GM18867 (cell line): Measurements from ENCODE around the gene PTPRH.
"Not testable (repeated sequence)": the region's sequence is repeated elsewhere in the genome, so short reads cannot be mapped to it uniquely, and the experiment has no call there.

Source experiments
- ATAC-seq: cut with Tn5 transposase; IDR thresholded peaks from one replicate; pipeline ENCODE4 v1.9.1; 2021; ENCODE audit warnings: mild to moderate bottlenecking, moderate library complexity; ENCODE audit not compliant: unreplicated experiment

PTPRH gene

GRCh38 chr19:55193481-55193880 lies 15.8 kb downstream of the PTPRH start:
- ATAC-seq, result no peak

- ATAC-seq, result no peak
Measured at GRCh38 chr19:55189403-55189835, 19.9 kb downstream of the PTPRH start.

- ATAC-seq, result no peak
Measured at GRCh38 chr19:55188625-55189024, 20.7 kb downstream of the PTPRH start.

DNA sequence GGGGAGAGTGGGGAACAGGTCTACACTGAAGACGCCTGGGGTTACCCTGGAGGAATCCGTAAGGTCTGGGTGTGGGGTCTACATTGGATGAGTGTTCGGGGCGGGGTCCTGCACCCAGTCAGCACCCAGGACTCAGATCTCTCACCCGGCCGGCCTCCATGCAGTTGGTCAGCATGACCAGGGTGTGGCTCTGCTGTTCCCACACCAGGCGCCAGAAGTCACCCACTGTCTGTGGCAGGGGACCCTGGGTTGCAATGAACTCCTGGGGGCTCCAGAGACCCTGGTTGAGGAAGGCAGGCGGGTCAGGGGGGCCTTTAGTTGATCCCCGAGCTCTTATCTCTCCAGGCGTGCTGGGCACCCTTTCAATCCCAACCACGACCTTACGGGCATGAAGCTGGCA lies 23.2 kb downstream of the PTPRH start:
- ATAC-seq, result no peak

GRCh38 chr19:55181740-55182139 lies 27.6 kb downstream of the PTPRH start:
- no peak for ATAC-seq

DNA sequence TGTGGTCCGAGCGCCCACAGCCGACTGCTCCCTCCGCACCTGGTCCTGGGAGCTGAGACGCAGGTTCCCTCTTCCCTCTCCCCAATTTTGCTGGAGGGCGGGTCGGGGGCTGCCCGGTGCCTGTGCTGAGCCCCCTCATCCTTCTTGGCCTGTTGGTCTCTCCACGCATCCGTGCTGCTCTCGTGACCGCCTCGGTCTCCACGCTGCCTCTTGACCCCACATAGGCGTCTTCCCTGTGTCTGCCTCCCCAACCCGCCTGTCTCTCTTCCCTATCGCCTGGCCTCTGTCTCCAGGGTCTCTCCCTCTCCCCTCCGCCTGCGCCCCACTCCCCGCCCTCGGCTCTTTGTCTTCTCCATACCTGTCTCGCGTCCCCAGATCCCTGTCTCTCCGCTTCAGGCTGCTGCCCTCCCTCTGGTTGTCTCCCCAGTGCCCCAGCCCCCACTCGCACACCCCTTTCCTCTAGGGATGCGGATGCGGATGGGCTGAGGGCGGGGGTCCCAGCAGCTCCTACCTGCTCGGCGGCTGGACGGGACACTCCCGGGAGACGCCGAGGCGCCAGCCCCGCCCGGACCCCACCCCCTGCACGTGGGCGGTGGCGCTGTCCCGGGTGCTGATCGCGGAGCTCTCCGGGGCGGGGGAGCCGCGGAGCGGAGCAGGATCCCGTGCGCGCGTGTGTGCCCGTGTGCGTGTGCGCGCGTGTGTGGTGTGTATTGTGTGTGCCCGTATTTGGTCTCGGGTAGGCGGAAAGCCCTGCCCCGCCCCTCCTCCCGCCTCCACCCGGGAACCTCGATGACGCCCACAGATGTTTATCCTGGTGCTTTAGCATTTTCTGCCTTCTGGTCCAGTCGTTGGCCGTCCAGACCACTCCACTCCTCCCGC lies 29.5 kb downstream of the PTPRH start, which contains the start of gene SYT5:
TSS of gene SYT5 (minus strand) at position 684 of the 879 bp plus-strand sequence. CDS start 1,248 bp downstream, outside the sequence.
- no peak for ATAC-seq

GRCh38 chr19:55178781-55179599 lies 30.3 kb downstream of the PTPRH start:
- peak; percentile 76 for ATAC-seq

- ATAC-seq, result no peak
Measured at GRCh38 chr19:55176076-55176475, 33.2 kb downstream of the PTPRH start.

DNA sequence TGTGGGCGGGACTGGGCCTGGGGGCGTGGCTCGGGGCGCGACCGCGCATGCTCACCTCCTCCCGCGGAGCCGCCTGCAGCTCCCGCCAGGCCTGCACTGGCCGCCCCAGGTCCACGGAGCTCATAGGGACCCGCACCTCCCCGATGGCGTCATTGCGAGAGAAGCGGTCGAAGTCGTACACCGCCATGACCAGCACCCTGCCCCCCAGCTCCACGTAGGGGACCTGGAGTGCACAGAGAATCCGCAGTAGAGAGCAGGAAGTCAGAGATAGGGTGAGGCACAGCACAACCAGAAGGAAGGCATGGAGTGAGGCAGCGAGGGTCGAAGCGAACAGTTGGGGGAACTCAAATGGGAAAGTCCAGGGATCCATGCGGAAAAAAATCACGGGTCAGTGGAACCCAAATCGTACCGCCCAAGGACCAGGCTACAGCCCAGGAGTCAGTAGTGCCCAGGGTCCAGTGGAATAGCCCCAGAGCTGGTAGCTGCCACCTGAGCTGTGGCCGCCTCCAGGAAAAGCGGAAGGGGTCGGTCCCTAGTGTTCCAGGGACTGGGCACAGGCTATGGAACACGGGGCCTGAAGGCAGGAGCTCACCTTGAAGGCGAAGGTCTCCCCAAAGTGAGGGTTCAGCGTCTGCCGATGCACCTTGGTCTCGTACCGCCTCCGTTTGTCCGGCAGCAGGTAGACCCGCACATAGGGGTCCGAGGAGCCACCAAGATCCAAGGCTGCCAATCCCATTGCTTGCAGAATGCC lies 34.0 kb downstream of the PTPRH start:
- no peak for ATAC-seq

DNA sequence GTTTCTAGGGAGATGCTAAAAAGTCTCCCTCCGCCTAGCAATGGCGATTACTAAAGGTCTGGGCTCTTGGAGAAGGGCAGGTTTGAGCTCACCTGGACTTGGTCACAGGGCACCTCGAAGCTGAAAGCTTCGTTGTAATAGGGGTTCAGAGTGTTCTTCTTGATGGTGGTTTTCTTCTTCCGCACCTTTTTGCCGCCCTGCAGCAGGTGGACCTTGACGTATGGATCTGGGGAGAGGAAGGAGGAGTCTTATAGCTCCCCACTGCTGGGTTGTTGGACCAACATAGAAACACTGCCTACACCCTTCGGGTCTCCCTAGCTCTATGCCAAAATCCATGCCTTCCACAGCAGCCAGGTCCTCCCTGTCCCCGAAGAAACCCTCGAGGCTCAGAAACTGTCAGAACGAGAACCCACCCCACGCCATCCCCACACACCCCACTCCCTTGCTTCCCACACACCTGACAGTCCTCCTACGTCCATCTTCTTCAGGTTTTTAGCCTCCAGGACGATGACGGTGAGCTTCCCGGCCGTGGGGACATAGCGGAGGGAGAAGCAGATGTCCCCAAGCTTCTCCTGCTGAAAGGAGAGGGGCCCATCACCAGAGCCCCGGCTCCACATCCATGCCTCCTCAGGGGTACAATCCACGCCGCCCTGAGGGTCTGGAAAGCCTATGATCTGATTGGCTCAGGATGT lies 34.7 kb downstream of the PTPRH start:
- no peak for ATAC-seq

- ATAC-seq, result no peak
Measured at GRCh38 chr19:55173714-55174409, 35.4 kb downstream of the PTPRH start.

- ATAC-seq, result no peak
Measured at GRCh38 chr19:55173186-55173713, 36.1 kb downstream of the PTPRH start.

GRCh38 chr19:55172741-55173140 lies 36.6 kb downstream of the PTPRH start:
- no peak for ATAC-seq

- ATAC-seq, result not testable (repeated sequence)
Measured at GRCh38 chr19:55172318-55172717, 37.0 kb downstream of the PTPRH start.

- no peak for ATAC-seq
Measured at GRCh38 chr19:55171440-55171839, 37.9 kb downstream of the PTPRH start.

GRCh38 chr19:55169136-55169535 lies 40.2 kb downstream of the PTPRH start:
- ATAC-seq, result no peak

DNA sequence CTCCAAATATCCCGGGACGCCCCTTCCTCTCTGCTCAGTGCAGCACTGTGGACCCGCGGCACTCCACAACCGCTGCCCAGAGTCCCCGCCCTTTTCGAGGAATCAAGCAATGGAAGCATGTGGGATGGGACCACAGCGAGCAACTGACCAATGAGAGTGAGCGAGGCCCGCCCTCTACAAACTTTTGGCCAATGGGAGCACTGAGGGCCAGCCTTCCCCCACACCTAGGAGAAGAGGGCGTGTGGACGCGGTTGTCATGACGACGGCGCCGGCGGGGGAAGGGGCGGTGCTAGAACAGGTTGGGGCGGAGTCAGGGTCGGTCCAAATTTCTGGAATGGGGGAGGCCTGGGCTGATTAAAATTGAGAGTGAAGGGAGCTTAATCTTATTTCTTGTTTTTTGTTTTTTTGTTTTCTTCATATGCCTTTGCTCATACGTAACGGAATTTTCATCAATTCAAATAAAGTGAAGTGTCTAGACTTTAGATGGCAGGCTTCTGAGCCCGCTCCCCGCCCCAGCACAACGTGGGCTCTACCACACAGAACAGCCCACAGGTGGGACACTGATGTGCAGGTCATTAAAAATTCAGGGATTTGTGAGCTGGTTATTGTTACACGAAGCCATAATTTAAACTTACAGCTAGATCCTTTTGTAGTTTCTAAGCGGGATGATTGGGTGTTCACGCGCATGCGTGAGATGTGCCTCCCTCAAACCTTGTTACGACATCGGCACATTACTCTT lies 42.6 kb downstream of the PTPRH start, which contains the start of gene DNAAF3:
TSS of gene DNAAF3 (minus strand) at position 84 of the 739 bp plus-strand sequence. CDS start 200 bp downstream, outside the sequence.
- ATAC-seq, result peak; percentile 82

DNA sequence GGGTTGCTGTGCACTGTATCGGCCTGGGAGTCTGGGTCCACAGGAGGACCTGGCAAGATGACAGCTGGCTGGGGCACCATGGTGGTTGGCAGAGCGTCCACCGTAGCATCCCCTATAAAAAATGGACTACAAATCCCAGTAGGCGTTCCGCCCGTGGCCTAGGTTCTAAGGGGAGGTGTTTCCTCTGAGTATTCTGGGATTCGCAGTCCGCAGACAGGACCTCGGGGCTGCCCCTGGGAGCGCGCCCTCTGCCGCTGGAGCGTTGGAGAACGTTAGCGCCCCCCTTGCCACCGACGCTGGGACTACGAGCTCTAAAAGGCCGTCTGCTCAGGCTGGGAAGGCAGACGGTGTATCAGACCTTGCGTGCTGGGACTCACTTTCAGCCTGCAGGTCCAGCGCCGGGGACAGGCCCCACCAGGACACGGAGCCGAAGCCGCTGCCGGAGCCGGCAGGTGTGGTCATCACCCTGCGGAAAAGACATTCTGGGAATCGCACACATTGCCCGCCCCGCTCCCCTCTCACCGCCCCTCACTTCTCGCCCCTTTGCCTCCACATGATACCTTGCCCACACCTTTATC lies 43.3 kb downstream of the PTPRH start:
- ATAC-seq, result no peak
